HEK293 (cell line): Measurements from ENCODE around the gene ALKAL2.

Experiments
- HOXA7 ChIP-seq: sonication (generic); formaldehyde crosslinking; IDR thresholded peaks from 2 replicates; pipeline ENCODE4 v1.8.1; 2022; ENCODE audit warnings: missing genetic modification reagents, borderline replicate concordance
- SALL2 ChIP-seq: fragments of 450-650 bp; formaldehyde crosslinking; IDR thresholded peaks from 2 replicates; pipeline ENCODE4 v1.5.0; 2017; ENCODE audit warnings: missing biosample characterization, mild to moderate bottlenecking, missing genetic modification characterization, borderline replicate concordance
- ZBTB17 ChIP-seq: fragments of 450-650 bp; formaldehyde crosslinking; IDR thresholded peaks from 2 replicates; pipeline ENCODE4 v1.5.1; 2016; ENCODE audit warnings: missing biosample characterization, missing genetic modification characterization
- ZNF114 ChIP-seq: fragments of 450-650 bp; formaldehyde crosslinking; IDR thresholded peaks from 2 replicates; pipeline ENCODE4 v1.5.0; 2017; ENCODE audit warnings: missing biosample characterization, missing genetic modification characterization
- ZNF274 ChIP-seq, 2 experiments: fragments of 200-500 bp in 1 of 2; fragments of 450-650 bp in 1 of 2; sonication (Bioruptor generic) in 1 of 2; formaldehyde crosslinking in 1 of 2; IDR thresholded peaks; 2 replicates each; pipeline versions ENCODE4 v1.5.1 to v1.6.1; 2014 to 2016; ENCODE audit warnings: borderline replicate concordance in 1 of 2, inconsistent platforms in 1 of 2, low read length in 1 of 2, missing biosample characterization in 1 of 2, missing genetic modification characterization in 1 of 2
- ZNF324 ChIP-seq: fragments of 450-650 bp; formaldehyde crosslinking; IDR thresholded peaks from 2 replicates; pipeline ENCODE4 v1.5.1; 2016; ENCODE audit warnings: missing biosample characterization, missing genetic modification characterization
- ZNF561 ChIP-seq: fragments of 450-650 bp; IDR thresholded peaks from 2 replicates; pipeline ENCODE4 v1.5.1; 2018; ENCODE audit warnings: missing biosample characterization, missing genetic modification characterization, borderline replicate concordance
- TF ChIP-seq, protein P1 (sequence below): fragments of 450-650 bp; formaldehyde crosslinking; IDR thresholded peaks from 2 replicates; pipeline ENCODE4 v1.5.1; 2016; ENCODE audit warnings: missing biosample characterization, missing genetic modification characterization
- TF ChIP-seq, protein P2 (sequence below): fragments of 450-650 bp; formaldehyde crosslinking; IDR thresholded peaks from 2 replicates; pipeline ENCODE4 v1.5.1; 2016; ENCODE audit warnings: missing biosample characterization, missing genetic modification characterization, borderline replicate concordance

DNA sequence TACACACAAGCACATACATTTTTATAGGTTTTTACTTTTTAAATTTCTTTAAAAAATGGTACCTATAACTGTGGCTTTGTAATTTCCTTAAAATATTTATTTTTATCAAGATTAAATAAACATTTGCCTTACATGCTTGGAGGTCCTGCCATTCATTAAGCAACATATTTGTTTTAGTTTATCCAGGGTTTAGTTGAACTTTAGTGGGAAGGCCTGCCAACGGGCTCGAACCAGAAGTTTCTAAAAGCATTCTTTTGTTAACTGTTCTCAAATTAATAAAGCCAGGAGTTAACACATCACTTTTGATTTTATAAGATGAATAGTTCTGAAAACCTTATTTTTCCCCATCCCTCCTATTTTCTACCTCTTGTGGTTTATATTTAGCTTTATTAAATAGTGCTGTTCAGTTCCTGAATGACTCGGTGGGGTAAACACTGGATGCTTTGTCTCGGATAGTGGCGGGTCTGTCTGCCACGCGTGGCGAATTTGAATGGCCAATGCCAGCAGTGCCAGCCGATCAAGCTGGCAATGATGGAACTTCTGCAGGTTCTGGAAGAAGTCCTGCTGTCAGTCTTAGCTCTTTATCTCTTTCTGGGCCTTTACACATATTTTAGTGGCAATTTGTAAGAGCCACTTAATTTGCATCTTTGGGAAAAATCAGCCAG lies 56.2 kb downstream of the ALKAL2 start:
- no peak for TF ChIP-seq ZNF324 (tag by site-specific recombination)
- TF ChIP-seq, protein P1, sequence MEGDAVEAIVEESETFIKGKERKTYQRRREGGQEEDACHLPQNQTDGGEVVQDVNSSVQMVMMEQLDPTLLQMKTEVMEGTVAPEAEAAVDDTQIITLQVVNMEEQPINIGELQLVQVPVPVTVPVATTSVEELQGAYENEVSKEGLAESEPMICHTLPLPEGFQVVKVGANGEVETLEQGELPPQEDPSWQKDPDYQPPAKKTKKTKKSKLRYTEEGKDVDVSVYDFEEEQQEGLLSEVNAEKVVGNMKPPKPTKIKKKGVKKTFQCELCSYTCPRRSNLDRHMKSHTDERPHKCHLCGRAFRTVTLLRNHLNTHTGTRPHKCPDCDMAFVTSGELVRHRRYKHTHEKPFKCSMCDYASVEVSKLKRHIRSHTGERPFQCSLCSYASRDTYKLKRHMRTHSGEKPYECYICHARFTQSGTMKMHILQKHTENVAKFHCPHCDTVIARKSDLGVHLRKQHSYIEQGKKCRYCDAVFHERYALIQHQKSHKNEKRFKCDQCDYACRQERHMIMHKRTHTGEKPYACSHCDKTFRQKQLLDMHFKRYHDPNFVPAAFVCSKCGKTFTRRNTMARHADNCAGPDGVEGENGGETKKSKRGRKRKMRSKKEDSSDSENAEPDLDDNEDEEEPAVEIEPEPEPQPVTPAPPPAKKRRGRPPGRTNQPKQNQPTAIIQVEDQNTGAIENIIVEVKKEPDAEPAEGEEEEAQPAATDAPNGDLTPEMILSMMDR (tag by site-specific recombination) = no peak
- no peak for TF ChIP-seq ZNF274 (IDR thresholded peaks at IDR 0.05; ENCODE audit: low read length)
- no peak for TF ChIP-seq ZNF274 (tag by site-specific recombination; IDR thresholded peaks at IDR 0.05; ENCODE audit: borderline replicate concordance)
- TF ChIP-seq ZNF561 (tag by site-specific recombination) = no peak
- TF ChIP-seq, protein P2, sequence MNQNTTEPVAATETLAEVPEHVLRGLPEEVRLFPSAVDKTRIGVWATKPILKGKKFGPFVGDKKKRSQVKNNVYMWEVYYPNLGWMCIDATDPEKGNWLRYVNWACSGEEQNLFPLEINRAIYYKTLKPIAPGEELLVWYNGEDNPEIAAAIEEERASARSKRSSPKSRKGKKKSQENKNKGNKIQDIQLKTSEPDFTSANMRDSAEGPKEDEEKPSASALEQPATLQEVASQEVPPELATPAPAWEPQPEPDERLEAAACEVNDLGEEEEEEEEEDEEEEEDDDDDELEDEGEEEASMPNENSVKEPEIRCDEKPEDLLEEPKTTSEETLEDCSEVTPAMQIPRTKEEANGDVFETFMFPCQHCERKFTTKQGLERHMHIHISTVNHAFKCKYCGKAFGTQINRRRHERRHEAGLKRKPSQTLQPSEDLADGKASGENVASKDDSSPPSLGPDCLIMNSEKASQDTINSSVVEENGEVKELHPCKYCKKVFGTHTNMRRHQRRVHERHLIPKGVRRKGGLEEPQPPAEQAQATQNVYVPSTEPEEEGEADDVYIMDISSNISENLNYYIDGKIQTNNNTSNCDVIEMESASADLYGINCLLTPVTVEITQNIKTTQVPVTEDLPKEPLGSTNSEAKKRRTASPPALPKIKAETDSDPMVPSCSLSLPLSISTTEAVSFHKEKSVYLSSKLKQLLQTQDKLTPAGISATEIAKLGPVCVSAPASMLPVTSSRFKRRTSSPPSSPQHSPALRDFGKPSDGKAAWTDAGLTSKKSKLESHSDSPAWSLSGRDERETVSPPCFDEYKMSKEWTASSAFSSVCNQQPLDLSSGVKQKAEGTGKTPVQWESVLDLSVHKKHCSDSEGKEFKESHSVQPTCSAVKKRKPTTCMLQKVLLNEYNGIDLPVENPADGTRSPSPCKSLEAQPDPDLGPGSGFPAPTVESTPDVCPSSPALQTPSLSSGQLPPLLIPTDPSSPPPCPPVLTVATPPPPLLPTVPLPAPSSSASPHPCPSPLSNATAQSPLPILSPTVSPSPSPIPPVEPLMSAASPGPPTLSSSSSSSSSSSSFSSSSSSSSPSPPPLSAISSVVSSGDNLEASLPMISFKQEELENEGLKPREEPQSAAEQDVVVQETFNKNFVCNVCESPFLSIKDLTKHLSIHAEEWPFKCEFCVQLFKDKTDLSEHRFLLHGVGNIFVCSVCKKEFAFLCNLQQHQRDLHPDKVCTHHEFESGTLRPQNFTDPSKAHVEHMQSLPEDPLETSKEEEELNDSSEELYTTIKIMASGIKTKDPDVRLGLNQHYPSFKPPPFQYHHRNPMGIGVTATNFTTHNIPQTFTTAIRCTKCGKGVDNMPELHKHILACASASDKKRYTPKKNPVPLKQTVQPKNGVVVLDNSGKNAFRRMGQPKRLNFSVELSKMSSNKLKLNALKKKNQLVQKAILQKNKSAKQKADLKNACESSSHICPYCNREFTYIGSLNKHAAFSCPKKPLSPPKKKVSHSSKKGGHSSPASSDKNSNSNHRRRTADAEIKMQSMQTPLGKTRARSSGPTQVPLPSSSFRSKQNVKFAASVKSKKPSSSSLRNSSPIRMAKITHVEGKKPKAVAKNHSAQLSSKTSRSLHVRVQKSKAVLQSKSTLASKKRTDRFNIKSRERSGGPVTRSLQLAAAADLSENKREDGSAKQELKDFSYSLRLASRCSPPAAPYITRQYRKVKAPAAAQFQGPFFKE = no peak
- no peak for TF ChIP-seq ZNF114 (tag by site-specific recombination)
- TF ChIP-seq SALL2 (tag by site-specific recombination) = no peak
- no peak for TF ChIP-seq ZBTB17 (tag by site-specific recombination)
- no peak for TF ChIP-seq HOXA7 (CRISPR knock-in tag)
